GM18873 (cell line): ENCODE data around the gene RNASET2.
"Not testable (repeated sequence)": the region's sequence is repeated elsewhere in the genome, so short reads cannot be mapped to it uniquely, and the experiment has no call there.

ENCODE experiments used
- ATAC-seq: cut with Tn5 transposase; IDR thresholded peaks from one replicate; pipeline ENCODE4 v1.9.1; 2021; ENCODE audit warnings: mild to moderate bottlenecking, moderate library complexity, moderate number of reproducible peaks; ENCODE audit not compliant: unreplicated experiment, low FRiP score

RNASET2 gene

DNA sequence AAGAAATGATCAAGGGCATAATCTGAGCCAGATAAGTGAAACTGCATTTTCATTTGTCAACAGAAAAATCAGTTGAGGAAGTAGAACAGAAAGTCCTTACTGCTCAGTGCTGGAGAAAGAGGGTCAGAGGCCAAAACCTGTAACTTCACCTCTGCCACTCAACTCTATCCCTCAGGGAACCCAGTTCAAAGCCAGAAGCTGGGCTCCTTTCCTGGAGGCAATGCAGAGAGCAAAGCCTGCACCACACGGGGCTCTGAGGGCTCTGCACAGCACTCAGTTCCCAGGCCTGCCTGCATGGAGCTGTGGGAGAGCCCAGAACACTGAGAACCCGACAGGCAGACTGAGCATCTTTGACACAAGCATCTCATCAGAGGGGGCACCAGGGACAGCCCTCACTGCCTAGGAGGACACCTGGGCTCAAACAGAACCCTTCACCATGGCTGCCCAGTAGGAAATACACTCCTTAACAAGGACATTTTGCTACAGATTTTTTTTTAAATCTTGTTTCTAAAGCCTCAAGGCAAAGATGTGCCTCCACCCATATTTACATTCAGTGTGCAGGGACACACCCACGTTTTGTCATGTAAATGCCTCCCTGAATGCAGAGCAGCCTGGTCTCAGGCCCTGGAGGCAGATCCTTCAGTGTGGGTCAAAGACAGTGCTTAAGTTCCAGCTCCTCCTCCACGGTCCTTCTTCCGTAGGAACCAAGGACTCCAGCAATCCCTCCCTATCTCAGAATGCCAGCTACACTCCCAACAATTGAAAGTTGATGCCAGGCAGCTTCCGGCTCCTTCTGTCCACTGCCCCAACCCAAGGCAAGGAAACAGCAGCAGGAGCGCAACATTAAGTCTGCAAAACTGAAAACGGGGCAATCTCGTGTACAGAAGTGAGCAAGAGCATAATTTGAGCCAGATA is 6.6 kb downstream of the RNASET2 start:
- no peak for ATAC-seq

- ATAC-seq, result not testable (repeated sequence)
Measured at GRCh38 chr6:166948724-166949123, 7.6 kb downstream of the RNASET2 start.

- no peak for ATAC-seq
Measured at GRCh38 chr6:166947251-166947650, 9.1 kb downstream of the RNASET2 start.

GRCh38 chr6:166946125-166946524 is 10.2 kb downstream of the RNASET2 start:
- no peak for ATAC-seq

- ATAC-seq, result no peak
Measured at GRCh38 chr6:166944666-166945256, 11.6 kb downstream of the RNASET2 start.

- no peak for ATAC-seq
Measured at GRCh38 chr6:166942393-166943168, 13.8 kb downstream of the RNASET2 start.

- no peak for ATAC-seq
Measured at GRCh38 chr6:166940643-166941068, 15.7 kb downstream of the RNASET2 start.

DNA sequence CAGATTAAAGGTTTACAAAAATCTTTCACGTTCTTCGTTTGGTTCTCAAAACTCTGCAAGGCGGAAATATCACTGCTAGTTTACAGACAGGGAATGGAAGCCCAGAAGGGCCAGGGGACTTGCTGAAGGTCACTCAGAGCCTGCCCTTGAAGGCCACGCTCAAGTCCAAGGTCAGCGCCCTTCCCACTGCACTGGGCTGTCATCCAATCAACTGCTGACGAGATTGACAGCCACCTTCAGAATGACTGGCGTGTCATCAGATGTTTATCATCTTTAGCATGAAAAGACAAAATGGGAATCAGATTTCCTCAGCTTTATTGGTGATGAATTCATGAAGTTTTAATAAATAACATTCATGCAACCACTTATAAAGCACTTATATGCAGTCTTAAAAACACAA is 16.5 kb downstream of the RNASET2 start:
- ATAC-seq, result no peak

GRCh38 chr6:166939345-166939744 is 17.0 kb downstream of the RNASET2 start:
- ATAC-seq, result no peak

DNA sequence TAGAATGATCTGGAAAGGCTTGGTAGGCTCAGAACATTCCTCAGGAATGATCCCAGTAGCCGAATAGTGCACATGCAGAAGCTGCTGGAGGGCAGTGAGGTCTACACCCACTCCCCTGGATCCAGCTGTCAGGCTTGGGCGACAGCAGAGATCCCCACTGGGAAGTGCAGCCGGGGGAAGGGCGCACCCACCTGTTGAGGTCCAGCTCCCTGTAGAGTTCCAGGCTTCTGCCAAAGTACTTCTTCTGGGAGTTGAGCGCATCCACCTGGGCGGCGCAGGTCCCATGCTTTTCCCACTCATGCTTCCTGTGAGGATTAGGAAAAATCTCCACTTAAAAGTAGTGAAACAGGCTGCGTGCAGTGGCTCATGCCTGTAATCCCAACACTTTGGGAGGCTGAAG is 17.6 kb downstream of the RNASET2 start:
- no peak for ATAC-seq

DNA sequence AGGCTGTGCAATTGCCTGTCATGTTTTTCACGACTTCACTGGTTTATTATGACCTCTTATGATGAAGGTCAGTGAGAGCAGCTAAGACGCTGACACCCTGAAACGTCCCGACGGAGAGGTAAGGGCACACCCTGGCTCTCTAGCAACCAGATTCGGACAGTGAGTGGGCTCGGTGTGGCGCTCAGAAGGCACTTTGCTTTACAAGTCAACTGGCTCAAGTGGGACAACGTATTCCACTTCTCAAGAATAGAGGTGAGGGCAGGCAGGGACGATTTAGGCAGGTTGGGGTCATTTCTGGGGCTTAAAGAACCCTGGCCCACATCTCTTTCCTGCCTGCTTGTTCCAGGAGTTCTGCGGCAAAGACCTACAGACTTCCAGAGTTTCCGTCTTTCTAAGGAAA is 18.2 kb downstream of the RNASET2 start:
- ATAC-seq, result no peak

- ATAC-seq, result no peak
Measured at GRCh38 chr6:166937746-166938145, 18.6 kb downstream of the RNASET2 start.

DNA sequence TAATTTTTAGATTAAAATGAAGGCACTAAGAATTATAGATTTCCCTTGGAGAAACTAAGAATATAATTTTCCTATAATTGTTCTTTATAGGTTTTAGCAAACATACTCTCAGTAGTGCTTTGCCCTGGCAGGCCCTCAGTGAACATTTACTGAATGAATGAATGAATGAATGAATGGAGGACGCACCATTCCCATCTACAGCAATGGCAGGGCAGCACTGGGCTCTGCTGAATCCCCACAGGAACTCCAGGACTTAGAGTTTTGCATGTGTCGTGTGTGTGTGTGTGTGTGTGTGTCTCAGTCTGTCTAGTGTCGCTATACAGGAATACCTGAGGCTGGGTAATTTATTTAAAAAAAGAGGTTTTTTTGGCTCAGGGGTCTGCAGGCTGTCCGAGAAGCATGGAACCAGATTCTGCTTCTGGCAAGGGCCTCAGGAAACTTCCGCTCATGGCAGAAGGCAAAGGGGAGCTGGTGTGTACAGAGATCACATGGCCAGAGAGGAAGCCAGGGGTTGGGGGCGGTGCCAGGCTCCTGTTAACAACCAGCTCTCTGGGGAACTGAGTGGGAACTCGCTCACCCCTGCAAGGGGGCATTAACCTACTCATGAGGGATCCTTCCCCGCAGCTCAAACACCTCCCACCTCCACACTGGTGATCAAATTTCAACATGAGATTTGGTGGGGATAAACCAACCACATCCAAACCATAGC is 20.1 kb downstream of the RNASET2 start:
- no peak for ATAC-seq

DNA sequence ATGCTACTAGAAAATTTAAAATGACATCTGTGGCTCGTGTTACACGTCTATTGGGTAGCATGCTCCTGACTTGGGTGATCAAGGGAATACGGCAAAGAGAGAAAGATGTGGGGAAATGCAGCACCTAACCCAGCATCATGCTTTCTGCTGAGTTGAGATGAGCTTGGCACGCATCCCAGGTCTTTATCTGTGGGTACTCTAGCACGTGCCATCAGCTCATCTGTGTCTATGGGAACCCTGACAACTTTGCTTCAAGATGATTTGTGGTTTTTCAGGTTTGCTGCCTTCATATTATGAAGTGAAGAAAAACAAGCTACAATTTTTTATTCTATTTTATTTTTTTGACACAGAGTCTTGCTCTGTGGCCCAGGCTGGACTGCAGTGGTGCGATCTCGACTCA is 21.0 kb downstream of the RNASET2 start:
- ATAC-seq, result no peak

- no peak for ATAC-seq
Measured at GRCh38 chr6:166934174-166934573, 22.2 kb downstream of the RNASET2 start.

GRCh38 chr6:166933396-166933795 is 23.0 kb downstream of the RNASET2 start:
- no peak for ATAC-seq

- no peak for ATAC-seq
Measured at GRCh38 chr6:166932616-166933015, 23.7 kb downstream of the RNASET2 start.

DNA sequence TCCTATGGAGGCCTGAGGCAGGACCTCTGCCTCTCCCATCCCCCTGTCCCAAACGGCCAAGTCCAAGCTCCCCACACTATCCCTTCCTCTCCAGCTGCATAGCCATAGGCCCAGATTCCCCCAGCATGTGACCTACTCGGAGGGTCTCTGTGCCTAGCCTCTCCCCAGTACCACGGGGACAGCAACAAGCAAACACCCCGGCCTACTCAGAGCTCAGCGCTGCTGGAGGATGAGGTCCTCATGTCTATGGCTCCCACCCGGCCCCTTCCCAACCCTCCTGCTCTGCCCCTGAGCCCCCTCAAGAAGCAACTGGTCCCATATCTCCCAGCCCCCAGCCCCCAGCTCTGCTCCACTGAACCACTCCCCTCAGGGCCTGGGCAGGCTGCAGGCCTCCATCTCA is 24.2 kb downstream of the RNASET2 start:
- ATAC-seq, result no peak

DNA sequence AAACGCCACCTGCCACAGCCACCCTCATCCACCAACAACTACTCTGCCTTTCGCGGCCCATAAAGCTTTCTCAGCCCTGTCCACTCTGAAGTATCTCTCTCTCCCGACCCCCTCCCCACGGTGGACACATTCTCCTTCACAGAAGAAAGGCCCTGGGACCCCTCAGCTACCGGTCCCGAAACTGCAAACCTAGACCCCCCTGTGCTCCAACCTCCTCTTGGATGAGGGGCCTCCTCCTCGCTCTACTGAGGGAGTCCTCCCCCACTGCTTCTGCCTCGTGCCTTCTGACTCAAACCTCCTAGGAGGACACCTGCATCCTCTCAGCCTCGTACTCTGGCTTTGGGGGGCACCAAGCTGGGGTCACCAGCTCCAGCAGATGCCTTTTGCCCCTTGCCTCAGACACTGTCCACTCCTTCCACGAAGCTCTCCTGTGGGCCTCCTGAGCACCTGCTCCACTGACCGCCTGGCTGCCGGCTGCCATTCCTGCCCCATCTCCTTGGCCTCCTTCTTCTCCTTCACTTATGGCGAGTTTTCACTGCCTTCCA is 24.9 kb downstream of the RNASET2 start:
- no peak for ATAC-seq

DNA sequence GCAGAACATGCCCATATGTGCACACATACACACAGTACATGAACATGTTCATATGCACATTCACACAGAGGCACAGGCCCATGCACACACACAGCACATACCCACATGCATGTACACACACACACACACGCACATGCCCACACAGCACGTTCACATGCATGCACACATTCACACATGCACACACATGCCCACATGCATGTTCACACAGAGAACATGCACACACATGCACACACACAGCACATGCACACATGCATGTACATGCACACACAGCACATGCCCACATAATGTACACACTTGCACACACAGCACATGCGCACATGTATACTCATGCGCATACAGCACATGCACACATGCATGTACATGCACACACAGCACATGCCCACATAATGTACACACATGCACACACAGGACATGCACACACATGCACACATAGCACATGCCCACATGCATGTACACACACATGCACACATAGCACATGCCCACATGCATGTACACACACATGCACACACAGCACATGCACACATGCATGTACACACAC is 25.9 kb downstream of the RNASET2 start:
- no peak for ATAC-seq
